ENCODE results near the gene UBN1.
"Not testable (repeated sequence)": the region's sequence is repeated elsewhere in the genome, so short reads cannot be mapped to it uniquely, and the experiment has no call there.

Gene UBN1

GRCh38 chr16:4909825-4910224, 62.5 kb downstream of the UBN1 start:
- DNase-seq (ENCODE audit: low read depth): no peak

- no peak for DNase-seq (ENCODE audit: low read depth)
These were observed 63.5 kb downstream of the UBN1 start for GRCh38 chr16:4910828-4911227.

GRCh38 chr16:4911970-4912386, 64.7 kb downstream of the UBN1 start:
- DNase-seq (ENCODE audit: low read depth): no peak

GRCh38 chr16:4913130-4913773, 66.0 kb downstream of the UBN1 start:
- no peak for DNase-seq (ENCODE audit: low read depth)

- DNase-seq (ENCODE audit: low read depth): no peak
These were observed 66.7 kb downstream of the UBN1 start for GRCh38 chr16:4913774-4914525.

GRCh38 chr16:4914528-4915225, 67.4 kb downstream of the UBN1 start:
- no peak for DNase-seq (ENCODE audit: low read depth)

- peak; percentile 96 for DNase-seq (ENCODE audit: low read depth)
These were observed 68.0 kb downstream of the UBN1 start for GRCh38 chr16:4915226-4915761.

- no peak for DNase-seq (ENCODE audit: low read depth)
These were observed 69.8 kb downstream of the UBN1 start for GRCh38 chr16:4917117-4917516.

GRCh38 chr16:4918781-4919251, 71.5 kb downstream of the UBN1 start:
- no peak for DNase-seq (ENCODE audit: low read depth)

GRCh38 chr16:4920826-4921225, 73.5 kb downstream of the UBN1 start:
- no peak for DNase-seq (ENCODE audit: low read depth)

GRCh38 chr16:4922721-4923342, 75.6 kb downstream of the UBN1 start:
- no peak for DNase-seq (ENCODE audit: low read depth)

- no peak for DNase-seq (ENCODE audit: low read depth)
These were observed 76.6 kb downstream of the UBN1 start for GRCh38 chr16:4923853-4924252.

GRCh38 chr16:4924593-4925292, 77.5 kb downstream of the UBN1 start:
- no peak for DNase-seq (ENCODE audit: low read depth)

- DNase-seq (ENCODE audit: low read depth): no peak
These were observed 78.0 kb downstream of the UBN1 start for GRCh38 chr16:4925293-4925607.

- no peak for DNase-seq (ENCODE audit: low read depth)
These were observed 78.5 kb downstream of the UBN1 start for GRCh38 chr16:4925791-4926190.

GRCh38 chr16:4926928-4927327, 79.6 kb downstream of the UBN1 start:
- no peak for DNase-seq (ENCODE audit: low read depth)

GRCh38 chr16:4927661-4928060, 80.4 kb downstream of the UBN1 start:
- no peak for DNase-seq (ENCODE audit: low read depth)

- no peak for DNase-seq (ENCODE audit: low read depth)
These were observed 80.9 kb downstream of the UBN1 start for GRCh38 chr16:4928227-4928626.

- DNase-seq (ENCODE audit: low read depth): not testable (repeated sequence)
These were observed 82.3 kb downstream of the UBN1 start for GRCh38 chr16:4929619-4930018.

GRCh38 chr16:4931381-4931780, 84.1 kb downstream of the UBN1 start:
- no peak for DNase-seq (ENCODE audit: low read depth)
